GM21723 (cell line): ENCODE data around the gene CCR4.
A peak's percentile ranks its signal among the peaks of the same experiment; 100 is the strongest.
"Not testable (repeated sequence)": the region's sequence is repeated elsewhere in the genome, so short reads cannot be mapped to it uniquely, and the experiment has no call there.

Source experiments
- ATAC-seq: cut with Tn5 transposase; IDR thresholded peaks from one replicate; pipeline ENCODE4 v1.9.1; 2021; ENCODE audit warnings: mild to moderate bottlenecking, moderate library complexity; ENCODE audit not compliant: unreplicated experiment

Gene CCR4

DNA sequence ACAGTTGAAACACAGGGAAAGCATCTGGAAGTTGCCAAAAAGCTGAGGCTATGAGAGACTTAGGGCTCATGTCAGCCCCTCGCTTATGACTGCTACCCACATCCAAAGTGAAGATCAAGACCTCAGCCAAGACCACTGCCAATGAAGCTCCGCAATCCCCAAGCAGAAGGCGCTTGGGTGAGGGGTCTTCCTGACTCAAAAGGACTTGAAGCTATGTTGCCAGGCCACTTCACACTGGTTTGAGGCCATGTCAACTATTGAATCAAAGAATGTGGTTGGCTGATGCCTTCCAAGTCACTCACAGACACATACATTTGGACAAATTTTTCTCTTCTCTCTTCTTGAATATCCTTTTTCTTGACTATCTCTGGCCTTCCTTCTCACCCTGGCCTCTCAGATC is 928 bp upstream of the CCR4 start:
- no peak for ATAC-seq

DNA sequence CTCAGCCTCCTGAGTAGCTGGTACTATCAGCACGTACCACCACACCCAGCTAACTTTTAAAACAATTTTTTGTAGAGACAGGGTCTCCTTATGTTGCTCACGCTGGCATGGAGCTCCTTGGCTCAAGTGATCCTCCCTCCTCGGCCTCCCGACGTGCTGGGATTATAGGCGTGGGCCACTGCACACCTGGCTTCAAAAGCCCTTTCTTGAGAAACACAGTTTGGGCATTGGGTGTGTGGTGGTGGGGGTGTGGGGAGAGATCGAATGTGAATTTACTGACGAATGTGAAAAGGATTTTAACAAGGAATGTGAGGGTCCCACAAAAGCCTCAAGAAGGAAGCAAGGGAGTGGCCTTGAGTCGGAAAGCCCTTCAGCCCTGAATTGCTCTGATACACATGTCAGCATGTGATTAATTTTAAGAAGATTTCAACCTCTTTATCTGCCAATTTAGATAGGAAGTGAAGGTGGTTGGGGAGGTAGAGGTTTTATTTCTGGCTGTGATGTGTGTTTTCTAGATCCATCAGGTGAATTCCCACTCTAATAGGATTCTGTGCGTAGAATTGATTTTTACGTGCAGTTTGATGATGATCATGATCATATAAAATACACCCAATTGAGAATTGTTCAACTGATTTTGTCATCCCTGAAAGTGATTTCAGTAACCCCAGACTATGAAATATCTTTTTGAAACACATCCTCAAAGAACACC is 1.1 kb downstream of the CCR4 start:
- ATAC-seq = no peak

DNA sequence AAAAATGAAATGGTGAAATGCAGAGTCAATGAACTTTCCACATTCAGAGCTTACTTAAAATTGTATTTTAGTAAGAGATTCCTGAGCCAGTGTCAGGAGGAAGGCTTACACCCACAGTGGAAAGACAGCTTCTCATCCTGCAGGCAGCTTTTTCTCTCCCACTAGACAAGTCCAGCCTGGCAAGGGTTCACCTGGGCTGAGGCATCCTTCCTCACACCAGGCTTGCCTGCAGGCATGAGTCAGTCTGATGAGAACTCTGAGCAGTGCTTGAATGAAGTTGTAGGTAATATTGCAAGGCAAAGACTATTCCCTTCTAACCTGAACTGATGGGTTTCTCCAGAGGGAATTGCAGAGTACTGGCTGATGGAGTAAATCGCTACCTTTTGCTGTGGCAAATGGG is 3.1 kb downstream of the CCR4 start:
- ATAC-seq = no peak

DNA sequence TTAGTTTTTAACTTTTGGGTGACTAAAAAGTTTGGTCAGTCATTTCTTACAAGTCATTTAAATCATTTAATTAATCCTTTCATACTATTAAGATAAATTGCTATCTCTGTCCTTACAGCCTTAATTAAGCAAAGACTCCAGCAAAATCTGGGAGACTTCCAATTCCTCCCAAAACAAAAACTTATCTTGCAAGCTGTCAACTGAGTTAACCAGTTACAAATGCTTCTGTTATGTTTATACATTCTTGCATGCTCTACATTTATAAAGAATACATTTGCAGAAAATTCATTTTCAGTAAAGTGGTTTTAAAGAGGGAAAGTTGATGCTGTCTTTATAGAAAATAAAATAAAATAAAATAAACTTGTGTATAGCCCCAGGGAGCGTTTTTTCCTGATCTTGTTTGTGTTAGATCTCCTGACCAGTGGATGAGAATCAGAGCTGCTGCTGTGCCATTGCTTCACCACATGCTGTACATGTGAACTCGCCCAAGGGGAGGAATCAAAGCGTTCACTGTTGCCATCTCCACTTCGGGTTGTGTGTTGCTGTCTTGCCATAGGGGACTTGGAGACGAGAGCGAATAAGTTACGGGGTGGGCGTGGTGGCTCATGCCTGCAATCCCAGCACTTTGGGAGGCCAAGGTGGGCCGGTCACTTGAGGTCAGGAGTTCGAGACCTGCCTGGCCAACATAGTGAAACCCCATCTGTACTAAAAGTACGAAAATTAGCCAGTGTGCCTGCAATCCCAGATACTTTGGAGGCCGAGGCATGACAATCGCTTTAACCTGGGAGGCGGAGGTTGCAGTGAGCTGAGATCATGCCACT is 5.5 kb downstream of the CCR4 start:
- no peak for ATAC-seq

DNA sequence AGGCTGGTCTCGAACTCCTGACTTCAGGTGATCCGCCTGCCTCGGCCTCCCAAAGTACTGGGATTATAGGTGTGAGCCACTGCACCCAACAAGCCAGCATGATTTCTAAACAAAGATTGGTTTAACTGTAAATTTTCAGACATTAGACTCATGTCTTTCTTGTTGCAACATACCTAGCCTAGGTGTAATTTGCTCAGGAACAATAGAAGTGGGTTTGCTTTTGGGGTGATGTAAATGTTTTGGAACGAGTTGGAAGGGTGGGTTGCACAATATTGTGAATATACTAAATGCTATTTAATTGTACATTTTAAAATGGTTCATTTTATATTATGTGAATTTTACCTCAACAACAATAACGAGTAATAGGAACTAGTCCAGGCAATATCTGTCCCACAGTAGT is 7.1 kb downstream of the CCR4 start:
- no peak for ATAC-seq

DNA sequence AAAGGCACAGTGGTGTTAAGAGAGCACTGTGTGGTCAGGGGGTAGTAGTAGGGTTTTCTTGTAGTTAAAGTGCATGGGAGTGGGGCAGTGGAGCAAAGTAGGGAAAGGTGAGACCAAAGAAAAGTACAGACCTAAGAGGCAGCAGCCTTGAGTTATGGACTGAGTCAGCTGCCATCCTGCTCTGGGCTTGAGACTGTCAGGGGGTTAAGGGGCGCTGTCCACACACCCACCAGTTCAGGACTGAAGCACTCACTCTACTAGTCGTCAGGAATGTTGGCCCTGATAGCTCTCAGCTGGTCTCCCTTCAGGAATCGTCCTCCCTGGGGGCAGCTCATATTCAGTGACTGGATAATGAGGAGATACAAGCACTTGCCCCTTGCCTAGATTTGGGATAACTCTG is 7.9 kb downstream of the CCR4 start:
- ATAC-seq = no peak

DNA sequence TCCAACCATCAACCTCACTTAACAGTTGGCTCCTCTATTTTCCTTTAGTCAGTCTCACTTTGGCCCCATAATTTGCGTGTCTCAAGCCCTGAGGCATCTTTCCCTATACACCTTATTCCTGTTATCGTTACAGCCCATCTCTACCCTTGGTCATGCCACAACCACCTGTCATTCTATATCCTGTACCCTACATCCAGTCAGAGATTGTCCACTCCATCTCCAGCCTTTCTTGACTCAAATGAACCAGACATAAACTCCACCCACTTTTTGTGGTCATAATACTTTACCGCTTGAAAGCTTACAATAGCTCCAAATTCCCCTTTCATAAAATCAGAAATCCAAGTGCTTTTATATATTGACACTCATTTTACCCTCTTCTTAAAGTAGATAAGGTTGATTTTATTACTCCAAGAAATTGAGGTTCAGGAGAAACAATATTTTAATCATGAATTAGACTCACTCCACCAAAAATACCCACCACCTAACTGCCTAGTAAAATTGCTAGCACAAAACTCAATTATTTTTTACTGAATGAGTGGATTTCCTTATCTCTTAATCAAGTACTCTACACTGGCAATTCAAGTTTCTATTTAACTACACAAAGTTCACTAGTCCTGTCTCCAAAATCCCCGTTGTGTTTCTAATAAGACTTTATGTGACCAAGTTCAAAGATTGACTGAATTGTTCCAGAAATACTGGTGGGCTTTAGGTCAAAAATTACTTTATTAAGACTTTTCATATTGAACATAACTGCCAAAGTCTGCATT is 9.1 kb downstream of the CCR4 start:
- no peak for ATAC-seq

DNA sequence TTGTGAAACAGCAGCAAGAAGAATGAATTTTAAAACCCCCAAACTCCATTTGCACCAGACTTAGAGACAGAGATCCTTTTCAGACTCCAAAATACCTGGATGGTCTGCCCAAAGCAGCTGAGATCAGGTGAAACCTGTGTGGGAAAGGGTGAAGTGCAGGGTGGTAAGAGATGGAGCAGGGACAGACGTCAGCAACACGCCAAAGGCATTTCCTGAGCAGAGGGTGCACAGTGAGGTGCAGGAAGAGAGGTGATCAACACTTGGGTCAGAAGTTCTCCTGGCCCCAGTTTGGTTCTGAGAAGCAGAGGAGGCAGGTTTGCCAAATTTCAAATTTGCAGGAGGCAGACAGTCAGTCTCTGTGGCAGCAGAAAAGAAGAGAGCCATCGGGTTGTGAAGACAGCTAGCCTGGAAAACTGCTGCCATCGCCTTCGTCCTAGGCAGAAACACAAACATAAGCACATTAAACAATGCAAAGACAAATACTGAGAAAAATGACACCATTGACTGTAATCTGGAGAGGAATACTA is 9.8 kb downstream of the CCR4 start:
- no peak for ATAC-seq

DNA sequence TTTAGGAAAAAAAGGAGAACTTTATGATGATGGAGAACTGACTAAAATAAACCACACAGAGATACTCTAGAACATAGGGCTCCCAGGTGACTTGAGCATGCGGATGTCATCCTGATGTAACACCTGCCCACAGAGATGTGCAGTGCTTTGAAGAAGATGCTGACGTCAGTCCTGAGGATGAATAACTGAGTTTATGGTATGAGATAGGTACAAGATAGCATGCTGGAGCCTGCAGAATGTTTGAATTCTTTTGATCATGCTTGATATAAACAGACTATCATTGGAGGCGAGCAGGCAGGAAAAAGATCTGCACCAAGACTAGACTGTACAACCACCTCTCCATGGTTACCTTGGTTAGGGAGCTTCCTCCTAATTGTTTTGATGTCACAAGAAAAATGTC is 12.4 kb downstream of the CCR4 start:
- ATAC-seq = no peak

DNA sequence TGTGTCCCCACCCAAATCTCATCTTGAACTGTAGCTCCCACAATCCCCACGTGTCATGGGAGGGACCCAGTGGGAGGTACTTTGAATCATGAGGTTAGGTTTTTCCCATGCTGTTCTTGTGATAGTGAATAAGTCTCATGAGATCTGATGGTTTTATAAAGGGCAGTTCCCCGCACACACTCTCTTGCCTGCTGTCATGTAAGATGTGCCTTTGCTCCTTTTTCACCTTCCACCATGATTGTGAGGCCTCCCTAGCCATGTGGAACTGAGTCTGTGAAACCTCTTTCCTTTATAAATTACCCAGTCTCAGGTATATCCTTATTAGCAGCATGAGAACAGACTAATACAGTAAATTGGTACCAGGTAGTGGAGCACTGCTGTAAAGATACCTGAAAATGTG is 13.3 kb downstream of the CCR4 start:
- not testable (repeated sequence) for ATAC-seq

DNA sequence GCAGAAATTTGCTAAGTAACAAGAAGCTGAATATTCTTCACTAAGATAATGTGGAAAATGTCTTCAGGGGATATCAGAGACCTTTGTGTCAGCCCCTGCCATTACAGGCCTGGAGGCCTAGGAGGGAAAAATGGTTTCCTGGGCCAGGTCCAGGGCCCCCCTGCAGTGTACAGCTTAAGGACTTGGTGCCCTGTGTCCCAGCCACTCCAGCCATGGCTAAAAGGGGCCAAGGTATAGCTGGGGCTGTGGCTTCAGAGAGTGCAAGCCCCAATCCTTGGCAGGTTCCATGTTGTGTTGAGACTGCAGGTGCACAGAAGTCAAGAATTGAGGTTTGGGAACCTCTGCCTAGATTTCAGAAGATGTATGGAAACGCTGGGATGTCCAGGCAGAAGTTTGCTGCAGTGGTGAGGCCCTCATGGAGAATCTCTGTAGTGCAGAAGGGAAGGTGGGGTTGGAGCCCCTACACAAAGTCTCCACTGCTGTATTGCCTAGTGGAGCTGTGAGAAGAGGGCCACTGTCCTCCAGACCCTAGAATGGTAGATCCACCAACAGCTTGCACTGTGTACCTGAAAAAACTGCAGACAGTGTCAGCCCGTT is 14.3 kb downstream of the CCR4 start:
- ATAC-seq = not testable (repeated sequence)

DNA sequence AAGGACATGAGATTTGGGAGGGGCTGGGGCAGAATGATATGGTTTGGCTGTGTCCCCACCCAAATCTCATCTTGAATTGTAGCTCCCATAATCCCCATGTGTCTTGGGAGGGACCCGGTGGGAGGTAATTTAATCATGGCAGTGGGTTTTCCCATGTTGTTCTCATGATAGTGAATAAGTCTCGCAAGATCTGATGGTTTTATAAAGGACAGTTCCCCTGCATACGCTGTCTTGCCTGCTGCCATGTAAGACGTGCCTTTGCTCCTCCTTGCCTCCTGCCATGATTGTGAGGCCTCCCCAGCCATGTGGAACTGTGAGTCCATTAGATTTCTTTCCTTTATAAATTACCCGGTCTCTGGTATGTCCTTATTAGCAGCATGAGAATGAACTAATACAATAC is 15.2 kb downstream of the CCR4 start:
- not testable (repeated sequence) for ATAC-seq

DNA sequence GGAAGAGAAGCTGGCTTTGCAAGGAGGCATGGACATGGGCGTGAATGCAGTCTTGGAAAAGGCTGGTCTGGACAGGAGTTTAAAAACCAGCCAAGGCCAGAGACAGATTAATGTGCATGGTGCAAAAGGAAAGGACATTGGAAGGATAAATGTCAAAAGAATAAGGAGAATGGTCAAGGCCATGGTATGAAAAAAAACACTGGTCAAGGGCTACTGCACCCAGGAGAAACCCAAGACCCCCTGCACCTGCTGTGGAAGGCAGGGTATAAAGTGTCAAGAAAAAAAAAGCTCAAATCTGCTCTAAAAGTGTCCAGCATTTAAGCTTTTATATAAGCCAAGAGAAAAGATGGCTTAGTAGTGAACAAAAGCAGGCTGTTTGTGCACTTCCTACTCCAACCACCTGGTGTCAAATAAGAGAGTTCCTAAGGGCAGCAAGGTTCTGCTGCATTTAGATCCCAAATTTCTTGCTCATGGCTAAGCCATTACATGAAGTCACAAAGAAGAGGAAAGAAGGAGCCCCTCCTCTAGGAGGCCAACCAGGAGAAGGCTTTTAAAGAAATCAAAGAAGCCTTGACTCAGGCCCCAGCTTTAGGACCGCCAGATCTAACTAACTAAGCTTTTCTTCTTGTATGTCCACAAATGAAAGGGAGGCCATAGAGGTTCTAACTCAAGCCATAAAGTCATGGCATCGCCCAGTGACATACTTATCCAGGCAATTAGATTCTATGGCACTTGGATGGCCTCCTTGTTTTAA is 16.9 kb downstream of the CCR4 start:
- ATAC-seq = no peak

DNA sequence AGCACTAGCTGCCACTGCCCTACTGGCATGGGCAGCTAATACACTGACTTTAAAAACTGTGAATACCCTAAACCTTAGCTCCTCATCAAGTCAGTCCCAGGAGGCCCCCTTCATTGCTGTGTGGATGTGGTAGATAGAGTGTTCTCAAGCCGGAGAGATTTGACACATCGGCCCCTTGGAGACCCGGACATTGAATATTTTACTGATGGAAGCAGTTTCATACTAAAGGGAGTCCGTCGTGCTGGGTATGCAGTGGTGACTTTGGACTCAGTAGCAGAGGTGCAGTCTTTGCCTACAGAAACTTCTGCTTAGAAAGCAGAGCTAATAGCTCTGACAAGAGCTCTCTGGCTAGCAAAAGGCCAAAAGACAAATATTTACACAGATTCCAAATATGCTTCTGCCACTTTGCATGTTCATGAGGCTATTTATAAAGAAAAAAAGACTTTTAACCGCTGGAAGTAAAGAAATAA is 17.5 kb downstream of the CCR4 start:
- no peak for ATAC-seq

DNA sequence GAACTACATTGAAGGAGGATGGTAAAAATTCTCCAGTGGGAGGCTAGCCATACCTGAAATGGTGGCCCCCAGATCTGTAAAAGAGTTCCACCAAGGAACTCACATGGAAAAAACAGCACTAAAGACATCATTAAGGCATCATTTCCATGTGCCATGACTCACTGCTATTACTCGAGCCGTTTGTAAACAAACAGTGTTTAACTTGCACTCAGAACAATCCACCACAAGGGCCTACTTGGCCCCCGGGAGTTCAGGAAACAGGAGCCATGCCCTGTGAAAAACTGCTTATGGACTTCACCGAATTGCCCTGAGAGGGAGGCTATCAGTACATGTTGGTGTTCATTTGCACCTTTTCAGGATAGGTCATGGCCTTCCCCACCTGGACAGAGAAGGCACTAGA is 18.2 kb downstream of the CCR4 start:
- no peak for ATAC-seq

DNA sequence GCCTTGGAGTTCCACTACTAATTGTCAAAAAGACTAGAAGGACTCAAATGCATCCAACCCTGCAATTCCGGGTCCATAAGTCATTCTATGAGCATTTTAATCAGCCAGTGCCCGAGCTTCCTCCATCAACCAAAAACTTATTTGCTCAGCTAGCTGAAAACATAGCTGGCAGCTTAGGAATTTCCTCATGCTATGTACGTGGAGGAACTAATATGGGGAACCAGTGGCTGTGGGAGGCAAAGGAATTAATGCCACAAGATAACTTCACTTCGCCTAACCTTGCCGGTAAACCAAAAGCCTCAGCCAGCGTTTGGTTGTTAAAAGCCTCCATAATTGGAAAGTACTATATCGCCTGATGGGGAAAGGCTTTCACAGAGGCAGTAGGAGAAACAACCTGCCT is 19.8 kb downstream of the CCR4 start:
- not testable (repeated sequence) for ATAC-seq

DNA sequence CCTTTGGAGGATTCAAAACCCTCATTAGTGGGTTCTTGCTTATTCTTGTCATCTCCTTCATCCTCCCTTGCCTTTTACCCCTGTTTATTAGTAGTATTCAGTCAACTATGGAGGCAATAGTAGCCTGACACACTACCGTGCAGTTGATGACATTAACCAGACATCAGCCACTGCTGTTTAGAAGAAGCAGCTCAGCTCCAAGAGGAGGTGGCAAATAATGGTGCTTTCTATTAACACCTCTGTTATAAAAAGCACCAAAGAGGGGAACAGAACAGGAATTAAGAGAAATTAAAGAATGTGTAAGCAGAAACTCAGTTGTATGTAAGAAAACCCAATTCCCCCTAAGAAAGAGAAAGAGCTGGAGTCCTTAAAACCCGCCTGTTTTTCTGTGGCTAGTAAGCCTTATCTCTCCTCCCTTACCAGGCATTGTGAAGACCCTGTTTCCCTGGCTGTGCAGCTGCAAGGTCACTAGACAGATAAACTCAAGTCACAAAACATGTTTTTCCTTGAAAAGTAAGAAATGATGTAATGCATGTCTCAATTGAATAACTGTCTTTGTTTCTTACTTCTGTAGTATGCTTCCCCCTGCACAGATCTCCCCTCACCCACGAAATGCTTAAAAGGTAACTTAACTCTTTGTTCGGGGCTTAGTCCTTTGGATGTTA is 21.2 kb downstream of the CCR4 start:
- ATAC-seq = no peak

DNA sequence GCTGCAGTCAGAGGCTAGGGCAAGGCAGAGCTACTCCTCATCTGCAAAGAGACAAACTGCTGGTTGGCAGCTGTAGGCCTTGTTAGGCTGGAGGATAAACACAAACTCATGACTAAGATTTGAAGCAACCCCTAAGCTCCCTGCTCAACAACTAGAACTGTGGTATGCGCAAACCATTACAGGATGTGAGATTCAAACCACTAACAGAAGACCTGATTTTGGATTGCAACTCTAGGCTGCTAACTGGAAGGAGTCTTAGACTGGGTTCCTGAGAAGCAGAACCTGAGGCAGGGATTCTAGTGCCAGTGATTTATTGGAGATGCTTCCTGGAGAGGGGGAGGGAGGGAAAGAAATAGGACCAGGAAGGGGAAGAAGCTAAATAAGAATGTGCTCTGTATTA is 22.5 kb downstream of the CCR4 start:
- peak; percentile 95 for ATAC-seq

DNA sequence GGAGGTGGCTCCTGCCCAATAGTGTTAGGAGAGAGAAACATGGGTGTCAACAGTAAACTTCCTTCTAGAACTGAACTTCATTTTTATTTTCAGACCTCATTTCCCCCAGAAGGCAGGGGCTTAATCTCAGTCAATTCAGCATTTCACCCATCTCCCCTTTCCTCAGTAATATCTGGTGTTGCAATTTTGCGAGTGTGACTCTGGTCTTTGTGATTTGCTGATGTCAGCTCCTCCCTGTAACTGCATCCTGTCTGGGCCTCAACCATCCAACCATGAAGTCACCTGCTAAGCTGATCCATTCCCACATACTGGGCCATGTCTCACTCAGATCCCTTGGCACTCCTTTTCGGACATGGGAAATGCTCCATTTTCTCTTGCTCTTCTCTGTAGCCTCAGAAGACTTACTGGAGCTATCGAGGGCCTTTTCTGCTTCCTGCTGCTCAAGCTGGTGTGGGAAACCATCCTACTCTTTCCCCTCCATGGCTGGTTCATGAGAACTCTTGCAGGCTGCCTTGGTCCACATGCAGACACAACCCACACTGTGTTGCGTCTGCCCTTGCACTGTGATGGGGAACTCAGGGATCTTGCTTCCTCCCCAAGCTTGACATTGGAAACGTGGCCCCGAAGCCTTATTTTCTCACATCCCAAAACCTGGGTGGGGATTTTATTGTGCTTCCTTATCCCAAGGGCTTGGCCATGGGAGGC is 24.6 kb downstream of the CCR4 start:
- no peak for ATAC-seq
